Common myeloid progenitor, CD34-positive (primary cell): ENCODE data around the gene RHOH.

ENCODE experiments used
- CTCF ChIA-PET: fragments of 350-600 bp; sonication (Branson Sonifier 250); formaldehyde crosslinking; loops from one replicate; lab custom pipeline; 2021; ENCODE audit warnings: antibody characterized with exemption; lab: Charles Lee
- POLR2A ChIA-PET: fragments of 350-600 bp; sonication (Branson Sonifier 250); formaldehyde crosslinking; loops from one replicate; lab custom pipeline; 2021; ENCODE audit warnings: antibody characterized with exemption; lab: Charles Lee
- DNase-seq, 3 donors: peaks; one replicate each; pipeline versions ENCODE4 v3.0.0 to v3.0.0-alpha.2; 2013
- H3K27ac ChIP-seq, 2 experiments: 1 replicate in 1 of 2; 2 replicates in 1 of 2; pipeline ENCODE4 v1.7.0; 2013; ENCODE audit warnings: inconsistent platforms in 2 of 2, low read length in 2 of 2, mild to moderate bottlenecking in 2 of 2, low read depth in 1 of 2, moderate library complexity in 1 of 2; ENCODE audit not compliant: severe bottlenecking in 2 of 2, insufficient read depth in 1 of 2, poor library complexity in 1 of 2
- H3K27me3 ChIP-seq, 5 experiments: replicated peaks in 2 of 5; 1 replicate in 3 of 5; 2 replicates in 2 of 5; pipeline versions ENCODE4 v1.6.1 to v1.7.0; 2013; ENCODE audit warnings: low read length in 4 of 5, mild to moderate bottlenecking in 2 of 5, moderate library complexity in 2 of 5, inconsistent platforms in 1 of 5; ENCODE audit not compliant: insufficient read depth in 5 of 5, control insufficient read depth in 4 of 5
- H3K36me3 ChIP-seq, 4 experiments: 1 replicate in 2 of 4; 2 replicates in 2 of 4; pipeline versions ENCODE4 v1.6.1 to v1.7.0; 2013; ENCODE audit warnings: low read length in 3 of 4, control low read depth in 1 of 4, mild to moderate bottlenecking in 1 of 4; ENCODE audit not compliant: control insufficient read depth in 4 of 4, insufficient read depth in 4 of 4
- H3K4me1 ChIP-seq, 4 experiments: 1 replicate in 3 of 4; 2 replicates in 1 of 4; pipeline versions ENCODE4 v1.6.1 to v1.7.1; 2013; ENCODE audit warnings: low read length in 3 of 4, mild to moderate bottlenecking in 3 of 4, control low read depth in 1 of 4, inconsistent platforms in 1 of 4, moderate library complexity in 1 of 4; ENCODE audit not compliant: control insufficient read depth in 4 of 4, insufficient read depth in 4 of 4; ENCODE audit errors: control extremely low read depth in 1 of 4
- H3K4me3 ChIP-seq, 7 experiments: 1 replicate in 4 of 7; 2 replicates in 3 of 7; pipeline versions ENCODE4 v1.5.1 to v1.7.0; 2013; ENCODE audit warnings: mild to moderate bottlenecking in 7 of 7, low read length in 6 of 7, moderate library complexity in 6 of 7, inconsistent platforms in 2 of 7, low read depth in 2 of 7, control low read depth in 1 of 7; ENCODE audit not compliant: insufficient read depth in 4 of 7, control insufficient read depth in 1 of 7; ENCODE audit errors: extremely low read depth in 1 of 7
- H3K9me3 ChIP-seq, 5 experiments: 1 replicate in 4 of 5; 2 replicates in 1 of 5; pipeline versions ENCODE4 v1.6.1 to v1.7.1; 2013; ENCODE audit warnings: low read length in 4 of 5, mild to moderate bottlenecking in 2 of 5, inconsistent platforms in 1 of 5, low read depth in 1 of 5, moderate library complexity in 1 of 5; ENCODE audit not compliant: control insufficient read depth in 4 of 5, insufficient read depth in 2 of 5; ENCODE audit errors: control extremely low read depth in 1 of 5
- WGBS: methylation state at CpG from one replicate; pipeline ENCODE4 v1.1.5; 2013; ENCODE audit not compliant: insufficient coverage; 5-methylcytosine and 5-hydroxymethylcytosine counted together

RHOH gene

DNA sequence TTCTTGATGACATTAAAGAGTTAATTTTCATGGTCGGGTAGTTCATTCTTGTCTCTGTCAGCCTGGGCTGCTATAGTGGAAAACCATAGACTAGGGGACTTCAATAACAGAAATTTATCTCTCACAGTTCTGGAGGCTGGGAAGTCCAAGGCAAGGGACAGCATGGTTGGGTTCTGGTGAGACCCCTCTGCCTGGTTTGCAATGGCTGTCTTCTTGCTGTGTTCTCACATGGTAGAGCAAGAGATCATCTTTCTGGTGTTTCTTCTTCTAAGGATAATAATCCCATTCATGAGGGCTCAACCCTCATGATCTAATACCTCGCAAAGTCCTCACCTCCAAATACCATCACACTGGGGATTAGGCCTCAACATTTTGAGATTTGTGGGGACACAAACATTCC is 50.1 kb downstream of the RHOH start:
- WGBS, result 100% methylated on average over 1 of the region's 2 CpGs
- no peaks in the 10 kb centered on the region for H3K9me3 ChIP-seq
- no peak for DNase-seq
- no peaks in the 10 kb centered on the region for H3K27me3 ChIP-seq
- peaks cover 5 to 30% (median 29%) of the 10 kb centered on the region in 4 experiments for H3K4me1 ChIP-seq
- peaks cover 16 to 39% (median 27%) of the 10 kb centered on the region in 4 experiments for H3K36me3 ChIP-seq
- peak overlapping the region in 1 of 2 experiments; percentile 3 for H3K27ac ChIP-seq
- H3K4me3 ChIP-seq, result no peak overlapping the region
- CTCF ChIA-PET, result interaction anchor here (1.0 to 2.1 kb wide), 4 partner anchors 10 to 75 kb away, joined by 3 to 4 read pairs (median 4); no protein-coding TSS in a partner anchor
- POLR2A ChIA-PET, result interaction anchor here (0.7 to 1.0 kb wide), 2 partner anchors 44 to 63 kb away, joined by 4 read pairs; no protein-coding TSS in a partner anchor

- Histone ChIP-seq H3K9me3 (no peaks in the 10 kb centered on the region), H3K27ac (peak overlapping the region in 1 of 2 experiments; percentile 3), H3K4me3 (no peak overlapping the region), H3K4me1 (peaks cover 1 to 26% (median 24%) of the 10 kb centered on the region in 4 experiments), H3K27me3 (no peaks in the 10 kb centered on the region), H3K36me3 (peaks cover 16 to 39% (median 27%) of the 10 kb centered on the region in 4 experiments)
- CTCF ChIA-PET, result interaction anchor here (1.0 to 2.1 kb wide), 7 partner anchors 9 to 75 kb away, joined by 3 to 9 read pairs (median 4); no protein-coding TSS in a partner anchor
- peak; percentile 40 to 93 (median 88) for DNase-seq
- POLR2A ChIA-PET, result interaction anchor here (0.7 to 1.0 kb wide), 2 partner anchors 45 to 62 kb away, joined by 4 read pairs; no protein-coding TSS in a partner anchor
- WGBS, result 88% methylated on average over 3 of the region's 4 CpGs
These were observed 50.5 kb downstream of the RHOH start for GRCh38 chr4:40247350-40247749.

DNA sequence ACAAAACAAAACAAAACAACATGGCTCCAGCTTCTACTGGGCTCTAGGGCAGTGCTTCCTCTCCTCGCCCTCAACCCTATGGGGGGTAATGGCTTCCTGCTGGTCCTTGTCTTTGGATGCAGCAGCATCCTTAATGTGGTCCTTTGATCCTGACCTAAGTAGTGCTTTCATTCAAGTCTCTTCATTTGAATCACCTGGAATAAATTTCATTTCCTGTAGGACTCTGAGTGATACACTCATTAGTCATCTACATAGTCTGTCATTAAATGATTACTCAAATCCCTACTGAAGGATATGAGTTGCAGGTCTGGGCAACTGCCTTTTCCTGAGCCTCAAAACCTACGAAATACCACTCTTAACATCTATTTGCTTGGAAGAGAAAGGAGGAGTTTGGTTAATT is 54.5 kb downstream of the RHOH start:
- POLR2A ChIA-PET, result no interaction called here
- no peak overlapping the region for H3K27ac ChIP-seq
- DNase-seq, result no peak

GRCh38 chr4:40253906-40254305 is 57.1 kb downstream of the RHOH start:
- WGBS, result 100% methylated on average over 1 of the region's 4 CpGs
- H3K36me3 ChIP-seq, result no peaks in the 10 kb centered on the region

More for the DNA sequence above, 54.5 kb downstream of the RHOH start:
- 100% methylated on average over 1 of the region's 2 CpGs for WGBS
- Histone ChIP-seq H3K4me1 (peaks cover 0 to 22% (median 15%) of the 10 kb centered on the region in 4 experiments), H3K9me3 (no peaks in the 10 kb centered on the region), H3K4me3 (no peak overlapping the region), H3K27me3 (no peaks in the 10 kb centered on the region), H3K36me3 (peaks cover 0 to 10% (median 2%) of the 10 kb centered on the region in 4 experiments)
- CTCF ChIA-PET, result interaction anchor here (1.8 kb wide), 1 partner anchor 12 kb away, joined by 4 read pairs; no protein-coding TSS in a partner anchor

GRCh38 chr4:40254608-40255392 is 58.0 kb downstream of the RHOH start:
- H3K36me3 ChIP-seq, result no peaks in the 10 kb centered on the region
- H3K27me3 ChIP-seq, result no peaks in the 10 kb centered on the region
- ChIA-PET CTCF (no interaction called here), POLR2A (interaction anchor here (0.6 kb wide), 1 partner anchor 57 kb away, joined by 3 read pairs; no protein-coding TSS in a partner anchor)
- H3K4me1 ChIP-seq, result peaks cover 0 to 23% (median 12%) of the 10 kb centered on the region in 4 experiments
- H3K4me3 ChIP-seq, result no peak overlapping the region
- no peaks in the 10 kb centered on the region for H3K9me3 ChIP-seq
- WGBS, result 55% methylated on average over 6 of the region's 9 CpGs
- DNase-seq, result no peak
- H3K27ac ChIP-seq, result no peak overlapping the region

More at GRCh38 chr4:40253906-40254305, 57.1 kb downstream of the RHOH start:
- POLR2A ChIA-PET, result no interaction called here
- Histone ChIP-seq H3K4me3 (no peak overlapping the region), H3K9me3 (no peaks in the 10 kb centered on the region), H3K27ac (no peak overlapping the region), H3K4me1 (peaks cover 0 to 22% (median 11%) of the 10 kb centered on the region in 4 experiments), H3K27me3 (no peaks in the 10 kb centered on the region)
- no peak for DNase-seq
- CTCF ChIA-PET, result no interaction called here

DNA sequence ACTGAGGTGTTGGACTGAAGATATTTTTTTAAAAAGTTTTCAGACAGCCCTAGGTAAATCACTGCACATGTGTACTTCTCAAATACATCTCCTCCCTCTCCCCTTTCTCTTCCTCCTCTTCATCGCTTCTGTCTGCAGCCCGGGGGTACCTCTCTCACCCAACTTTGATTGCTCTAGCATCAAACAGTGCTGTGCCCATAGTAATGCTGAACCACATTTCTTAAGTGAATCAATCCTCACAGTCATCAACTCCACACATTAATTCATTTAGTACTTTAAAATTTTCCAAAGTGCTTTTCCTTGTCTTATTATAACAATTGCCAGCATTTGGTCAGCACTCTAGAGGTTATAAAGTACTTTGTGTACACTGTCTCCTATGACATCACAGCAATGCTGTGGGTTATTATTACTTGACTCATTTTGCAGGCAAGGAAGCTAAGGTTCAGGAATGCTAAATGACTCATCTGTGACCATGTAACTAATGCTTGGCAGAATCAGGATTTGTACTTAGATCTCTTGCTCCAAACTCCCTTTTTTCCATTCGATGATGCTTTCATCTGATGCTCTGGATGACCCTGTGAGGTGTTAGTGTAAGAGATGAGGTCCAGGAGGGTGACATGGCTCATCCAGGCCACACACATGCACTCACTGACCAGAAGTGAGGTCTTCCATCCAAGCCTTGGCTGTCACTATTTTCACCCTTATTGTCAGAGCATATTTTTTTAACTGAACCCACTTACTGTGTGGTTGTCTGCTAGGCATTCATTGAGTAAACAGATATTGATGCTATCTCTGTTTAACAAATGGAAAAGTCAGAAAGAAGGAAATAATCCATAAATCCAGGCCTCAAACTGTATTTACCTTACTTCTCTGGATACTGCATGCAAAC is 58.8 kb downstream of the RHOH start:
- H3K27me3 ChIP-seq, result no peaks in the 10 kb centered on the region
- H3K4me3 ChIP-seq, result no peak overlapping the region
- POLR2A ChIA-PET, result interaction anchor here (0.6 kb wide), 1 partner anchor 56 kb away, joined by 3 read pairs; no protein-coding TSS in a partner anchor
- 91% methylated on average over 2 of the region's 3 CpGs for WGBS
- no peaks in the 10 kb centered on the region for H3K9me3 ChIP-seq
- peak in 2 of 3 donors; percentile 29 to 53 for DNase-seq
- peaks cover 0 to 23% (median 12%) of the 10 kb centered on the region in 4 experiments for H3K4me1 ChIP-seq
- no peak overlapping the region for H3K27ac ChIP-seq
- H3K36me3 ChIP-seq, result no peaks in the 10 kb centered on the region
- CTCF ChIA-PET, result interaction anchor here (1.3 to 1.4 kb wide), 3 partner anchors 8 to 54 kb away, joined by 3 to 4 read pairs (median 4); no protein-coding TSS in a partner anchor
